Esophagus muscularis mucosa (tissue), 3 donors: ENCODE results near the gene ZNF275.

Source experiments
- CTCF ChIP-seq, 3 experiments: fragments of 200-600 bp in 2 of 3; fragments of 450-650 bp in 1 of 3; sonication (generic) in 2 of 3; IDR thresholded peaks; one replicate each; pipeline ENCODE4 v1.5.1; 2017 to 2019; ENCODE audit warnings: antibody characterized with exemption in 3 of 3, mild to moderate bottlenecking in 2 of 3, moderate library complexity in 1 of 3
- POLR2A ChIP-seq: fragments of 450-650 bp; IDR thresholded peaks from one replicate; pipeline ENCODE4 v1.6.1; 2017; ENCODE audit warnings: antibody characterized with exemption, moderate library complexity, mild to moderate bottlenecking, low read depth
- POLR2AphosphoS5 ChIP-seq, 2 donors: sonication (generic); formaldehyde crosslinking; IDR thresholded peaks; one replicate each; pipeline ENCODE4 v1.6.1; 2017; ENCODE audit warnings: antibody characterized with exemption in 2 of 2

GRCh38 chrX:153340111-153340510, 6.2 kb downstream of the ZNF275 start:
- TF ChIP-seq POLR2AphosphoS5 (IDR thresholded peaks at IDR 0.05): no peak
- no peak for TF ChIP-seq CTCF (IDR thresholded peaks at IDR 0.05)
- TF ChIP-seq POLR2A: no peak
